Putamen (tissue), 1 donor: ENCODE results near the gene HOXA4.

Experiments used
- DNase-seq: peaks from one replicate; pipeline ENCODE4 v3.0.0-alpha.2; 2016; ENCODE audit warnings: low spot score

HOXA4 gene

GRCh38 chr7:27093184-27093895, 37.2 kb downstream of the HOXA4 start:
- DNase-seq = no peak

GRCh38 chr7:27092819-27093110, 37.8 kb downstream of the HOXA4 start:
- DNase-seq = no peak

GRCh38 chr7:27091941-27092818, 38.4 kb downstream of the HOXA4 start:
- DNase-seq = no peak

GRCh38 chr7:27091105-27091504, 39.5 kb downstream of the HOXA4 start:
- no peak for DNase-seq

GRCh38 chr7:27088002-27088922, 42.3 kb downstream of the HOXA4 start:
- DNase-seq = no peak

- DNase-seq = no peak
These were observed 46.9 kb downstream of the HOXA4 start for GRCh38 chr7:27083646-27084045.

GRCh38 chr7:27082171-27082570, 48.4 kb downstream of the HOXA4 start:
- no peak for DNase-seq

- DNase-seq = no peak
These were observed 49.6 kb downstream of the HOXA4 start for GRCh38 chr7:27080844-27081436.

GRCh38 chr7:27079234-27079975, 51.2 kb downstream of the HOXA4 start:
- no peak for DNase-seq

- no peak for DNase-seq
These were observed 51.8 kb downstream of the HOXA4 start for GRCh38 chr7:27078616-27079233.
